ENCODE results near the gene CAST.

CAST gene

DNA sequence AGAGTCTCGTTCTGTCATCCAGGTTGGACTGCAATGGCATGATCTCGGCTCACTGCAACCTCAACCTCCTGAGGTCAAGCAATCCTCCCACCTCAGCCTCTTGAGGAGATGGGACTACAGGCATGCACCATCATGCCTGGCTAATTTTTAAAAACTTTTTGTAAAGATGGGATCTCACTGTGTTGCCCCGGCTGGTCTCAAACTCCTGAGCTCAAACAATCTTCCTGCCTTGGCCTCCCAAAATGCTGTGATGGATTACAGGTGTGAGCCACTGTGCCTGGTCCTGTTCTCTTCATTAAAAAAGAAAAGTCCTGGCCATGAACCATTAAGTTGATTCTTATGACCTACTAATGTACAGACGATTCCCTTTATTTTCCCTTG is 90.8 kb downstream of the CAST start:
- Histone ChIP-seq H3K9me2 (ENCODE audit: low read depth, low read length) (no peaks in the 10 kb centered on the region), H3K4me1 (ENCODE audit: insufficient read depth, low read length, severe bottlenecking) (no peaks in the 10 kb centered on the region), H3K27me3 (ENCODE audit: insufficient read depth, low read length) (no peaks in the 10 kb centered on the region), H3K79me2 (ENCODE audit: insufficient read depth, low read length) (no peaks in the 10 kb centered on the region), H3F3A (ENCODE audit: insufficient read depth, low read length) (no peaks in the 10 kb centered on the region), H3K36me3 (ENCODE audit: insufficient read depth, low read length) (peaks cover 24% of the 10 kb centered on the region; the same call in 1 of the 2 replicates), H2AFZ (ENCODE audit: low read length) (no peak overlapping the region), H3K9me3 (ENCODE audit: low read length) (no peaks in the 10 kb centered on the region), H3K4me2 (ENCODE audit: low read length) (no peak overlapping the region), H4K20me1 (ENCODE audit: insufficient read depth, low read length) (no peaks in the 10 kb centered on the region), H3K27ac (ENCODE audit: low read depth, low read length, poor library complexity, severe bottlenecking) (no peak overlapping the region), H3K9ac (ENCODE audit: low read length) (no peak overlapping the region), H3K4me3 (ENCODE audit: low read depth, low read length, poor library complexity, severe bottlenecking) (no peak overlapping the region)
- TF ChIP-seq, protein P1, sequence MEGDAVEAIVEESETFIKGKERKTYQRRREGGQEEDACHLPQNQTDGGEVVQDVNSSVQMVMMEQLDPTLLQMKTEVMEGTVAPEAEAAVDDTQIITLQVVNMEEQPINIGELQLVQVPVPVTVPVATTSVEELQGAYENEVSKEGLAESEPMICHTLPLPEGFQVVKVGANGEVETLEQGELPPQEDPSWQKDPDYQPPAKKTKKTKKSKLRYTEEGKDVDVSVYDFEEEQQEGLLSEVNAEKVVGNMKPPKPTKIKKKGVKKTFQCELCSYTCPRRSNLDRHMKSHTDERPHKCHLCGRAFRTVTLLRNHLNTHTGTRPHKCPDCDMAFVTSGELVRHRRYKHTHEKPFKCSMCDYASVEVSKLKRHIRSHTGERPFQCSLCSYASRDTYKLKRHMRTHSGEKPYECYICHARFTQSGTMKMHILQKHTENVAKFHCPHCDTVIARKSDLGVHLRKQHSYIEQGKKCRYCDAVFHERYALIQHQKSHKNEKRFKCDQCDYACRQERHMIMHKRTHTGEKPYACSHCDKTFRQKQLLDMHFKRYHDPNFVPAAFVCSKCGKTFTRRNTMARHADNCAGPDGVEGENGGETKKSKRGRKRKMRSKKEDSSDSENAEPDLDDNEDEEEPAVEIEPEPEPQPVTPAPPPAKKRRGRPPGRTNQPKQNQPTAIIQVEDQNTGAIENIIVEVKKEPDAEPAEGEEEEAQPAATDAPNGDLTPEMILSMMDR (IDR thresholded peaks at IDR 0.05; ENCODE audit: low read length), result no peak
- TF ChIP-seq EZH2 (IDR thresholded peaks at IDR 0.05; ENCODE audit: borderline replicate concordance, low read length), result no peak

DNA sequence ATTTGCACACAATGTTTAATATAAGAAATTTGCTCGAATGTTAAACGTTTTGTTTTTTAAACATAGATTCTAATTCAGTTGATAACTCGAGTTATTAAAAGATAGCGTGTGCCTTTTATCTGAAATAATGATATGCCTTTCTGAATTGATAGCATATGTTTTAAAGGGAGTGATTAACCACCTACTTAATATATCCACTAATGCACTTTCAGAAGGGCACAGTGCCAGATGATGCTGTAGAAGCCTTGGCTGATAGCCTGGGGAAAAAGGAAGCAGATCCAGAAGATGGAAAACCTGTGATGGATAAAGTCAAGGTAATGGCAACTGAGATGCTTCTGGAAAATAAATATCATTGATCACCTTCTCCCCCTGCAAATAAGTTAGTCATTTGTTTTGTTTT is 91.7 kb downstream of the CAST start:
- Histone ChIP-seq H3K27ac (ENCODE audit: low read depth, low read length, poor library complexity, severe bottlenecking) (no peak overlapping the region), H3K79me2 (ENCODE audit: insufficient read depth, low read length) (no peaks in the 10 kb centered on the region), H3F3A (ENCODE audit: insufficient read depth, low read length) (no peaks in the 10 kb centered on the region), H3K4me2 (ENCODE audit: low read length) (no peak overlapping the region), H3K9me2 (ENCODE audit: low read depth, low read length) (no peaks in the 10 kb centered on the region), H3K4me1 (ENCODE audit: insufficient read depth, low read length, severe bottlenecking) (no peaks in the 10 kb centered on the region), H2AFZ (ENCODE audit: low read length) (no peak overlapping the region), H3K9me3 (ENCODE audit: low read length) (no peaks in the 10 kb centered on the region), H3K4me3 (ENCODE audit: low read depth, low read length, poor library complexity, severe bottlenecking) (no peak overlapping the region), H3K9ac (ENCODE audit: low read length) (no peak overlapping the region), H3K36me3 (ENCODE audit: insufficient read depth, low read length) (peaks cover 31% of the 10 kb centered on the region; the same call in 1 of the 2 replicates), H3K27me3 (ENCODE audit: insufficient read depth, low read length) (no peaks in the 10 kb centered on the region), H4K20me1 (ENCODE audit: insufficient read depth, low read length) (no peaks in the 10 kb centered on the region)
- no peak for TF ChIP-seq EZH2 (IDR thresholded peaks at IDR 0.05; ENCODE audit: borderline replicate concordance, low read length)
- TF ChIP-seq, protein P1 (IDR thresholded peaks at IDR 0.05; ENCODE audit: low read length), result no peak

DNA sequence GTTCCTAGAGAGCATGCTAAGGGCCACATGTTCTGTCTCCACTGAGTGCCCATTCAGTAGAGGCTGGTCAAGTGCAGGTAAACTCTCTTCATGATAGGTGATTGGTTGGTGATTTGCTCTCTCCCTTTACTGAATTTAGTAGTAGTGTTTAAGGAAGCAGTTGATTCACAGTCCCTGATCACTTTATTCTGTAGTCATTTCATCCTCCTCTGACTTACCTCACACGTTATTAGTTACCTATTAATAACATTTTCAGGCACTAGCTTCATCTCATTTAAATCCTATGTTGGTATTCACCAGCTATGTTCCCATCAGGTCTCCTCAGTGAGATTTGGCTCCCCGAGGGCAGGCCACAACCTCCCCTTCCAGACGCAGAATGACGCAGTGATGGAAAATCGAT is 93.7 kb downstream of the CAST start:
- H3K9me2 ChIP-seq (ENCODE audit: low read depth, low read length), result no peaks in the 10 kb centered on the region
- H3K4me3 ChIP-seq (ENCODE audit: low read depth, low read length, poor library complexity, severe bottlenecking), result no peak overlapping the region
- H3K27me3 ChIP-seq (ENCODE audit: insufficient read depth, low read length), result no peaks in the 10 kb centered on the region
- no peak overlapping the region for H3K4me2 ChIP-seq (ENCODE audit: low read length)
- H3K27ac ChIP-seq (ENCODE audit: low read depth, low read length, poor library complexity, severe bottlenecking), result no peak overlapping the region
- H4K20me1 ChIP-seq (ENCODE audit: insufficient read depth, low read length), result no peaks in the 10 kb centered on the region
- no peaks in the 10 kb centered on the region for H3K9me3 ChIP-seq (ENCODE audit: low read length)
- H3K9ac ChIP-seq (ENCODE audit: low read length), result no peak overlapping the region
- H3K36me3 ChIP-seq (ENCODE audit: insufficient read depth, low read length), result peaks cover 29% of the 10 kb centered on the region; the same call in 1 of the 2 replicates
- H3F3A ChIP-seq (ENCODE audit: insufficient read depth, low read length), result peaks cover 2% of the 10 kb centered on the region; the same call in 1 of the 2 replicates
- H2AFZ ChIP-seq (ENCODE audit: low read length), result no peak overlapping the region
- TF ChIP-seq EZH2 (IDR thresholded peaks at IDR 0.05; ENCODE audit: borderline replicate concordance, low read length), result no peak
- TF ChIP-seq, protein P1 (IDR thresholded peaks at IDR 0.05; ENCODE audit: low read length), result no peak
- H3K79me2 ChIP-seq (ENCODE audit: insufficient read depth, low read length), result no peaks in the 10 kb centered on the region
- no peaks in the 10 kb centered on the region for H3K4me1 ChIP-seq (ENCODE audit: insufficient read depth, low read length, severe bottlenecking)

Data from OCI-LY1 (cell line).